Measurements from ENCODE around the gene TENM3.

GRCh38 chr4:182582245-182582644 is 339.0 kb downstream of the TENM3 start:
- TF ChIP-seq POLR2A (IDR thresholded peaks at IDR 0.05) (no peak), CTCF (IDR thresholded peaks at IDR 0.05) (no peak)

All from adrenal gland (tissue), 5 donors.